GM21737 (cell line): ENCODE measurements around the gene RIMS3.

Experiments
- ATAC-seq: cut with Tn5 transposase; IDR thresholded peaks from one replicate; pipeline ENCODE4 v1.9.1; 2021; ENCODE audit warnings: mild to moderate bottlenecking, moderate library complexity; ENCODE audit not compliant: unreplicated experiment

RIMS3 gene

DNA sequence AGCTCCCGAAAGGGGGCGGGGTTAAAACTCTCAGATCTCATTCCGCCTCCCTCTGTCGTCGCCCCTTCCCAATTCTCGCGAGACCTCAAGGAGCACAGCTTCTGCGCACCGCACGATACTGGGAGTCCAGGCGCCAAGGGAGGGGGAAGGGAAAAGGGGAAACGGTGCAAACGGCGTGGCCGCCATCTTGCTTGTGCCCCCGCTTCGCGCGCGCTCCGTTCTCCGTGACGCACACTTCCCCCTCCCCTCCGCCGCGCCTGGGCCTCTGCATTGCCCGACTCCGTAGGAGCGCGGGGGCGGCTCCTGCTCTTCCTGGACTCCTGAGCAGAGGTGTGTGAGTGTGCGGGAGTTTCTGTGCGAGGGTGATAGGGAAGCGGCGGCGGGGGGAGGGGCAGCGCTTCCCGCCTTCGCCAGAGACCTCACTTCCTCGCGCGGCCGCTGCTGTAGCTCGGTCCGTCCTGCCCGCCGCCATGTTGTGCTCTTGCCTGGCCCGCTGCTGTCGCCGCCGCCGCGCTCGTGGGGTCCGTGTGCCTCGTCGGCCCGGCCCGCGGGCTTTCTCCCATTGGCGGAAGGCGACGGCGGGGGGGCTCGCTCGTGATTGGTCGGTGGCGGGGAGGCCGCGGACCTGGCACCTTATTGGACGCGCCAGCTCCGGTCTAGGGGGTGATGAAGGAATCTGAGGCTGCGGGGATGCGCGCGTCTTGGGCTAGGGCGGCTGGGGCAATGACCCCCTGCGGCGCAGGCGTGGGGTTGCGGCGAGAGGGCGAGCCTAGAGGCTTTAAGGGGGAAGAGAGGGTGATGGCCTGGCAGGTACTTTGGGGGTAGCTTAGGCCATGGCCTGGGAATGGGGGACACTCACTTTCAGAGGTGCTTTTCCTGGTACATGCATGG, 26.3 kb upstream of the RIMS3 start, which contains the start of gene NFYC:
Gene NFYC, plus strand, starts transcription at position 167 of the 891 bp plus-strand sequence. CDS start 47,140 bp downstream, outside the sequence.
- ATAC-seq, result peak; percentile 75

GRCh38 chr1:40690771-40691537, 25.5 kb upstream of the RIMS3 start:
- no peak for ATAC-seq

DNA sequence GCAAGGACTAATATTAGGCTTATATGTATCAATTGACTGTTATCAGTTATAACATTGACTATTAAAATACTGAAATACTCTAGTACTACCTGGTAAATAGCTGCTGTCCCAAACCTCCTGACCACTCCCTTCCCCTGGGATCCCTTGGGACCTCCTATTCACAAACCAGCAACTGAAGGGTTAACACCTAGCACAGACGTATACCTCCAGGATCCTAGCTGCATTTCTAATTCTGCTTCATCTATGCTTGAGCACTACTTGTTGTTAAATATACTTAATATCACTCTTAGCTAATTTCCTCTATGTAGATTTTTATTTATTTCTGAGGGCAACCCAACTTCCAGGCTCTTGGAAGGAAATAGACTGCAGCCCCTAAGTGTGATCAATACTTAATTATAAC, 24.3 kb upstream of the RIMS3 start:
- ATAC-seq, result no peak

GRCh38 chr1:40687661-40688060, 22.2 kb upstream of the RIMS3 start:
- no peak for ATAC-seq

DNA sequence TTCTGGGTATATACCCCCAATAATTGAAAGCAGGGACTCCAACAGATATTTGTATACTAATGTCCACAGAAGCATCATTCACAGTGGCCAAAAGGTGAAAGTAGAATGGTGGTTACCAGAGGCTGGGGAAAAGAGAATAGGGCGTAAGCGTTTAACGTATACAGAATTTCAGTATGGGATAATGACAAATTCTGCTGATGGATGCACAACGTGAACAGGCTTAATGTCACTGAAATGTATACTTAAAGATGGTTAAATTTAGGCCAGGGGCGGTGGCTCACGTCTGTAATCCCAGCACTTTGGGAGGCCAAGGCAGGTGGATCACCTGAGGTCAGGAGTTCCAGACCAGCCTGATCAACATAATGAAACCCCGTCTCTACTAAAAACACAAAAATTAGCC, 21.6 kb upstream of the RIMS3 start:
- ATAC-seq, result no peak

- ATAC-seq, result no peak
Measured at GRCh38 chr1:40684669-40685068, 19.2 kb upstream of the RIMS3 start.

GRCh38 chr1:40679165-40679953, 13.9 kb upstream of the RIMS3 start:
- ATAC-seq, result no peak

- ATAC-seq, result no peak
Measured at GRCh38 chr1:40676501-40676900, 11.0 kb upstream of the RIMS3 start.

DNA sequence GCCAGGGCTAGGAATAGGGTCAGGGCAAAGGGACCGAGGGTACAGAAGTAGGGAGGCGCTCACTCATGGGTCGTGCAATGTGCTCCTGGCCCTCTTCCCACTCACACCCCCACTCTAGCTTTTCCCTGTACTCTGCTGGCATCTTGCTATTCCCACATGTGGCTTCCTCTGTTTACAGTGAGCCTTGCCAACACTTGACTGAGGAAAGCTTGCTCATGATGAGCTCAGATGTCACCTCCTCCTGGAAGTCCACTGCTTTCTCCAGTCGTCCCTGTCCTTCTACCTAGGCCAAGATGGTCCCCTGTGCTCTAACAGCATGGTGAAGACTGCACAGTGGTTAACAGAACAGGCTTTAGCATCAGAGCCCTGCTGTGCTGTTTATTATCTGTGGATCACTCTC, 8.0 kb upstream of the RIMS3 start:
- no peak for ATAC-seq

DNA sequence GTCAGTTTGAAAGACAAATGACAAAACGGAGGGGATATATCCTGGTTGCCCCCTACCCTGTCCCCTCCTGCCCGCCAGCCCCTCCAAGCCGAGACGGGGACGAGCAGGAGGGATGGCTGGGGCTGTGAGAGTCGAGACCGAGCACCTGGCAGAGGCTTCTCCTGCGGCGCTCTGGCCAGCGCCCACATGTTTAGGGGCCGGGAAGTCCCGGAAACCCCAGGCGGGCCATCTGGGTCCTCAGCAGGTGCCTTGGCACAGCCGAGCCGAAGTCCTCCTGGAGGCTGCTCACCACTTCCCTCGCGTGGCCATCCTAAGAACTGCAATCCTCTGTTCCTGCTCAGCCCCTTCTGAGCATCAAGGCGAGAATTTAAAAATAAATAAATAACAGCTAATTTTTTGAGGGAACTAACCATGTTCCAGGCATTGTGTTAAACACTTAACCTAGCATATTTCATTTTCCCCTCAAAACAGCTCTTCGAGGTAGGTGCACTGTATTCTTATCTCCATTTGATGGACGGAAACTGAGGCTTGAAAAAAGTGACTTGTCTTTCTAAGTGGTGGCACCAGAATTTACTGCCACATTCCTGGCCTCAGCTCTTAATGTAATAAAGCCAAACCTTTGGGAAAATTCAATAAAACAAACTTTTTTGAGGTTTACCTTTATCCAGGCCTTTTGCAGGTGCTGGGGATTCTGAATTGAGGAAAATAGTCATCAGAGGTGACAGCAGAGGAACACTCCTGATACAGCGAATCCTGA, 3.5 kb upstream of the RIMS3 start:
- ATAC-seq, result peak; percentile 50

DNA sequence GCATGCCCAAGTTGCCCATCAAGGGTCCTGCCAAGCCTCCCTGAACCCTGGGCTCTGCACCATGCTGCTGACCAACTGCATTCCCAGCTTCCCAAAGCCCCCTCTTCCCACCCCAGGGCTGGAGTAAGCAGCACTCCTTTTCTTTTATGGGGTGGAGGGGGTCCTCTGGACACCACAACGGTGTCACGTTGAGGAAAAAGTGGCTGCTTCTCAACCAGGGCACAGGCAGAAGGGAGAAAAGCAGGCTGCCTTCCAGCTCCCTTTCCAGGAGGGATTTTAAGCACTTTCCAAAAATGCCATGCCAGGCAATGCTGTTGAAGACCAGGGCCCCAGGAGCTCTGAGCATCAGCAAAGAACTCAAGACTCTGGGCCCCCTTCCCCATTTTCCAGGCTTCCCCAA, 691 bp downstream of the RIMS3 start:
- ATAC-seq, result no peak

DNA sequence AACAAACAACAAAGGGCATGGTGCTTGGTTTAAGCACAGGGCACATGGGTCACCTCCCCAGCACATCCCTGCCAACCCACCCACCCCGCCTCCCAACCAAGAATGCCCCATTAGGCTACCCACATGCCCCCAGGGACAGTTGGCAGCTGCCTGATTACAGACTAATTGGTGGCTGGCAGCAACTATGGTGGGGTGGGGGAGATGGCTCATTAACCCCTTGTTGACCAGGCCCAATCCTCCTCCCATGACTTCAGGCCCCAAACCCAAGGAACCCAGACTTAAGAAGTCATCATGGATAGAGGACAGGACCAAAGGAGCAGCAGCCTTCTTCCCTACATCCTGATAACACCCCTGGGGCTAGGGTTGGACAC, 1.3 kb downstream of the RIMS3 start:
- ATAC-seq, result no peak

DNA sequence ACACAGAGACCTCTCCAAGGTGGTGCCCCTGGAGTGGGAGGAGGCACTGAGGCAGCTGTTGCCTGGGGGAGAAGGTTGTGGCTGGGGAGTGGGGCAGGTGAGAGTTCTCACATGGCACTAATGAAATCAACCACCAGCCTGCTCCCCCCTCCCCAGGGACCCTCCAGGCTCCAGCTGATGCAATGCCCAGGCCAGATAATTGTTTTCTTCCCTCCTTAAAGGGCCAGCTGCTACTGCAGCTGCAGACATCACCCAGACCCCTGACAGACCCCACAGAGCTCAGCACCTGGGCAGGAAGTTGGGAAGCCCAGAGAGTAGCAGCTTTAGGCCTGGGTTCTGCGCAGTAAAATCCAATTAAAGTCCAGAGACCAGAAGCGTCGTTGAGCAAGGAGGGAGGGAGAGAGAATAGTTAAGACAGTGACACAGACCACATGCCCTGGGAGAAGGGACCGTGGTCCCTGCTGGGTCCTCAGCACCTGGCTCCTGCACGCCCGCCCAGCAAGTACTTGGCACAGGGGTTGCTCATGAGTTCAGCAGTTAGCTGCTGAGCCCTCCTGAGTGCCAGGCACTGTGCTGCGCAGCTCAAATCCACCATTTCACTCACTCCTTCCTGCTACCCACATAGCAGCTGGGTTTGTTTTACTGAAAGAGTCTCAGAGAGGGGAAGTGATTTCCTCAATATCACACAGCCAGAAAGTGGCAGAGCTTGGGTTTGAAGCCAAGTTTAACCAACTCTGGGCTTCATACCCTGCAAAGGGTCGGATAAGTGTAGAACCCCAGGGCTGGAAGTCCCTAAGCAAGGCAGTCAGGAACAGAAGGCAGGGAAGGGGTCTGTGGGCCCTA, 1.9 kb downstream of the RIMS3 start:
- ATAC-seq, result no peak

- no peak for ATAC-seq
Measured at GRCh38 chr1:40662864-40663263, 2.6 kb downstream of the RIMS3 start.

DNA sequence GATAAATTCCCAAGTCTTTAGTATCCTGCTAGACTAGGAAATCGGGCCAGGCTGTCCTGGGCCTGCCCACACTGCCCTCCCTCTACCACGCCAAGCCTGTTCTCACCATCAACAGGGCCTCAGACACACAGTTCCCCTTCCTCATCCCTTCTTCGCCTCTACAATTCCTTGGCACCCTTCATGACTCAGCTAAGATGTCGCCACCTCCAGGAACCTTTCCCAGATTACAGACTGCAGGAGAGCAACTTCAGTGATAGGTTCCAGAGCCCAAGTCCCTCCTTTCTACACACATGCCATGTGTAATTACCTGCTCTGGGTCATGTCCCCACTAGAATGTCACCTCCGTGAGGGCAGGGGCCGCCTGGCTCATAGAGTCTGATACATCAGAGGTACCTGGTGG, 3.3 kb downstream of the RIMS3 start:
- ATAC-seq, result no peak

DNA sequence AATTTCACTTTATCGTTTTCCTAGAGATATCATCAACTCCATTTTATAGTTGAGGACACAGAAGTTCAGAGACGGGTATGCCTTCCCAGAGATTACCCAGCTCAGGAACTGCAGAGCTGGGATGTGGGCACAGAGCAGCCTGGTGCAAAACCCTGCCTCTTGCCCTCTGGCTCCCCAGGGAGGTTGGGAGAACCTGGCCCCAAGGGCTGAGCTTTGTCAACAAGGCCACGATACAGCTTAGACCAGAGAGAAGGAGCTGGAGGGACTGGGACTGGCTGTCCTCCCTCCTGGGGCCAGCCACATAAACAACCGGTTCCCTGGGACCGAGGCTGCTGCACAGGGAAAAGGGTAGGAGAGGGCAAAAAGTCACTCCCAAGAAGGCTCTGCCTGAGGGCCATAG, 3.8 kb downstream of the RIMS3 start:
- no peak for ATAC-seq

GRCh38 chr1:40659649-40659947, 5.9 kb downstream of the RIMS3 start:
- ATAC-seq, result no peak

DNA sequence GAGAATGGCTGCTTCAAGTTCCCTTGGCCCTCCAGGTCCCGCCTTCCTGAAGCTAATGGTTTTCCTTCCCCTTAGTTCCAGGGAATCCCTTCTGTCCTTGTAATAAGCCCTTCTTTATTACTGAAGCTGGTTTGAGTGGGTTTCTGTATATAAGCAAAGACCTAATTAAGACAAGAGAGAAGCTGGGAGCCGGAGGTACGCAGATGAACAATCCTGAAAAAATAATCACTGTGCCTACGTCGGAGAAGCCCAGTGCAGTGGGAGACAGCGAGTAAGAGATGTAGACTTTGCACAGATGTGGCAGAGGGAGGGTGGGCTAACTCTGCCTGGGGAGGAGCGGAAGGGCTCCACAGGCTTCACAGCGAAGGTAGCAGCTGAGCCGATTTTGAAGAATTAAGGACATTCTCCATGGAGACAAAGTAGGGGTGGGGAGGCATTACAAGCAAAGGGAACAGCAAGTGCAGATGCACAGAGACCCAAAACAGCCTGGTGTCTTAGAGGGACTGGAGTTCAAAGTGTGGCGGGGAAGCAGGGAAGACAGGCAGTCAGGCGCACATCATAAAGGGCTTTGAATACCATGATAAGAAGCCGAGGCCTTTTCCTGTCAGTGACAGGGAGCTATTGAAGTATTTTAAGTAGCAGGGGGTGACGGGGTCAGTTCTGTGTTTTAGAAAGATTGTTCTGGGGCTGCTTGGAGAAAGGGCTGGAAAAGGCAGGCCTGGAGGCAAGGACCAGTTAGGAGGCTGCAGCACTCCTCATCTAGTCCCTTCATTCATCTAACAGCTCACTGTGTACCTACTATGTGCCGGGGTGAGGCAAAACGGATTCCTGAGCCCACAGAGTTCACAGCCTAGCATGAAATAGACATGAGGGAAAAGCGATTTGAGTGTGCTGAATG, 6.5 kb downstream of the RIMS3 start:
- ATAC-seq, result no peak

GRCh38 chr1:40657046-40657445, 8.4 kb downstream of the RIMS3 start:
- no peak for ATAC-seq
